HCT116 (cell line): ENCODE results near the gene PPIL4. TPM values are rescaled to one million over a fixed set of nuclear protein-coding genes. Genes with fewer than 3 reads are reported as not detected.
"Not testable (repeated sequence)": the region's sequence is repeated elsewhere in the genome, so short reads cannot be mapped to it uniquely, and the experiment has no call there.

Experiments used
- ATAC-seq: fragments of 200-7000 bp; cut with Tn5 transposase; 2 replicates; pipeline ENCODE4 v1.9.1; 2020; ENCODE audit warnings: mild to moderate bottlenecking, moderate library complexity
- BruUV-seq: library from RNA; stranded (reverse); fragments of 400-500 nt; replicated peaks from 2 replicates; lab custom pipeline; 2021; lab: Mats Ljungman, UMichigan
- CTCF ChIA-PET: fragments of 300-600 bp; sonication (Branson Sonifier 250); formaldehyde crosslinking; loops from one replicate; lab custom pipeline; 2021; ENCODE audit warnings: antibody characterized with exemption; lab: Charles Lee
- POLR2A ChIA-PET: fragments of 300-600, 350-600 bp; sonication (Branson Sonifier 250); formaldehyde crosslinking; loops from one replicate; lab custom pipeline; 2021; ENCODE audit warnings: antibody characterized with exemption; lab: Charles Lee
- RAD21 ChIA-PET, 2 experiments: fragments of 300-600 bp; sonication (Branson Sonifier 250); formaldehyde crosslinking; loops; one replicate each; lab custom pipeline; 2023; ENCODE audit warnings: low total read pairs in 2 of 2; ENCODE audit not compliant: uncharacterized antibody in 2 of 2, unreplicated experiment in 2 of 2, low non-redundant PET in 1 of 2; lab: Charles Lee
- DNase-seq: peaks from one replicate; pipeline ENCODE4 v3.0.0-alpha.2; 2010; ENCODE audit warnings: low read depth, low spot score
- H2AFZ ChIP-seq: fragments of 200-600 bp; shearing (Covaris generic), sonication (generic); 2 replicates; pipeline ENCODE4 v1.6.1; 2017; ENCODE audit warnings: low read depth, mixed run types, mixed read lengths, antibody characterized with exemption, low read length; ENCODE audit not compliant: poor library complexity, severe bottlenecking
- H3K27ac ChIP-seq: 2 replicates; pipeline ENCODE4 v1.5.1; 2012; ENCODE audit warnings: low read depth, low read length
- H3K27me3 ChIP-seq: fragments of 200-600 bp; sonication (generic); 2 replicates; pipeline ENCODE4 v1.6.1; 2016; ENCODE audit warnings: mixed run types, low read length, mixed read lengths; ENCODE audit not compliant: insufficient read depth
- H3K36me3 ChIP-seq, 2 experiments: fragments of 200-500 bp in 1 of 2; fragments of 200-600 bp in 1 of 2; sonication (Bioruptor generic) in 1 of 2; sonication (generic) in 1 of 2; 2 replicates each; pipeline versions ENCODE4 v1.5.1 to v1.6.1; 2014 to 2016; ENCODE audit warnings: low read length in 2 of 2, inconsistent platforms in 1 of 2, mixed read lengths in 1 of 2, mixed run types in 1 of 2; ENCODE audit not compliant: insufficient read depth in 2 of 2, control insufficient read depth in 1 of 2
- H3K4me1 ChIP-seq, 2 experiments: fragments of 200-600 bp in 1 of 2; sonication (generic) in 1 of 2; 2 replicates each; pipeline versions ENCODE4 v1.5.1 to v1.6.1; 2012 to 2017; ENCODE audit warnings: low read length in 2 of 2, inconsistent platforms in 1 of 2, mild to moderate bottlenecking in 1 of 2, mixed read lengths in 1 of 2, mixed run types in 1 of 2, moderate library complexity in 1 of 2; ENCODE audit not compliant: insufficient read depth in 2 of 2, control insufficient read depth in 1 of 2
- H3K4me2 ChIP-seq: fragments of 200-600 bp; sonication (generic); 2 replicates; pipeline ENCODE4 v1.6.1; 2017; ENCODE audit warnings: mixed run types, low read length, mixed read lengths
- H3K4me3 ChIP-seq, 2 experiments: fragments of 200-600 bp in 1 of 2; sonication (generic) in 1 of 2; replicated peaks in 1 of 2; 2 replicates each; pipeline ENCODE4 v1.5.1; 2011 to 2016; ENCODE audit warnings: low read length in 2 of 2, control low read depth in 1 of 2, low read depth in 1 of 2, mild to moderate bottlenecking in 1 of 2, mixed read lengths in 1 of 2, mixed run types in 1 of 2
- H3K79me2 ChIP-seq: fragments of 200-600 bp; sonication (generic); 2 replicates; pipeline ENCODE4 v1.6.1; 2017; ENCODE audit warnings: mild to moderate bottlenecking, mixed run types, low read length, moderate library complexity, mixed read lengths; ENCODE audit not compliant: insufficient read depth
- H3K9ac ChIP-seq: fragments of 200-600 bp; sonication (generic); 2 replicates; pipeline ENCODE4 v1.6.1; 2016; ENCODE audit warnings: low read length, mixed read lengths
- H3K9me2 ChIP-seq: fragments of 200-600 bp; sonication (generic), shearing (Covaris generic); 2 replicates; pipeline ENCODE4 v1.6.1; 2017; ENCODE audit warnings: mixed run types, mild to moderate bottlenecking, moderate library complexity; ENCODE audit not compliant: insufficient read depth
- H3K9me3 ChIP-seq, 2 experiments: fragments of 200-500 bp in 1 of 2; fragments of 200-600 bp in 1 of 2; sonication (Bioruptor generic) in 1 of 2; sonication (generic) in 1 of 2; 2 replicates each; pipeline ENCODE4 v1.6.1; 2014 to 2017; ENCODE audit warnings: low read length in 2 of 2, mixed read lengths in 2 of 2, inconsistent platforms in 1 of 2, low read depth in 1 of 2, mild to moderate bottlenecking in 1 of 2, mixed run types in 1 of 2, moderate library complexity in 1 of 2; ENCODE audit not compliant: control insufficient read depth in 1 of 2, insufficient read depth in 1 of 2
- H4K20me1 ChIP-seq: fragments of 200-600 bp; sonication (generic), shearing (Covaris generic); 2 replicates; pipeline ENCODE4 v1.6.1; 2017; ENCODE audit warnings: mixed run types, mild to moderate bottlenecking, moderate library complexity; ENCODE audit not compliant: insufficient read depth
- intact Hi-C: fragments of 100-400 bp; cut with micrococcal nuclease; formaldehyde crosslinking; loops from 2 replicates; pipeline ENCODE4 v1.10.0; 2022
- total RNA-seq: library from RNA; stranded (reverse); gene quantifications from one replicate; pipeline ENCODE4 v1.2.1, GENCODE V29; 2021; ENCODE audit not compliant: unreplicated experiment

PPIL4 gene
- total RNA-seq, 1 experiment from 2014 or later, result 31.0 TPM

- H3K4me1 ChIP-seq, H3K9me2 ChIP-seq, H3K27me3 ChIP-seq, DNase-seq, H3K9ac ChIP-seq, POLR2A ChIA-PET, H4K20me1 ChIP-seq, H3K4me2 ChIP-seq, H3K79me2 ChIP-seq, H3K4me3 ChIP-seq, ATAC-seq, H2AFZ ChIP-seq, CTCF ChIA-PET, intact Hi-C loops, RAD21 ChIA-PET, H3K36me3 ChIP-seq, H3K27ac ChIP-seq, H3K9me3 ChIP-seq, BruUV-seq: not testable (repeated sequence)
Measured at GRCh38 chr6:149496597-149496996, 49.2 kb downstream of the PPIL4 start.

GRCh38 chr6:149495349-149496016 is 50.4 kb downstream of the PPIL4 start:
- intact Hi-C loops, H4K20me1 ChIP-seq, H3K27ac ChIP-seq, H3K9ac ChIP-seq, H3K4me1 ChIP-seq, BruUV-seq, H3K27me3 ChIP-seq, CTCF ChIA-PET, ATAC-seq, DNase-seq, RAD21 ChIA-PET, POLR2A ChIA-PET, H3K36me3 ChIP-seq, H3K4me3 ChIP-seq, H3K79me2 ChIP-seq, H3K9me2 ChIP-seq, H3K9me3 ChIP-seq, H3K4me2 ChIP-seq, H2AFZ ChIP-seq: not testable (repeated sequence)

GRCh38 chr6:149494810-149495209 is 51.0 kb downstream of the PPIL4 start:
- H3K9me3 ChIP-seq, H3K9ac ChIP-seq, ATAC-seq, BruUV-seq, H3K27ac ChIP-seq, H3K79me2 ChIP-seq, H3K27me3 ChIP-seq, POLR2A ChIA-PET, H3K36me3 ChIP-seq, H3K4me1 ChIP-seq, H4K20me1 ChIP-seq, H2AFZ ChIP-seq, RAD21 ChIA-PET, H3K4me2 ChIP-seq, intact Hi-C loops, H3K4me3 ChIP-seq, CTCF ChIA-PET, DNase-seq, H3K9me2 ChIP-seq: not testable (repeated sequence)
